Keratinocyte (primary cell): Measurements from ENCODE around the gene AMMECR1L.
"Not testable (repeated sequence)": the region's sequence is repeated elsewhere in the genome, so short reads cannot be mapped to it uniquely, and the experiment has no call there.

Source experiments
- CTCF ChIP-seq, 3 experiments: IDR thresholded peaks in 1 of 3; conservative IDR thresholded peaks in 1 of 3; optimal IDR thresholded peaks in 1 of 3; 2 replicates in 2 of 3; 3 replicates in 1 of 3; pipeline versions ENCODE3 to v1.5.1; 2011; ENCODE audit warnings: low read length in 3 of 3, mild to moderate bottlenecking in 3 of 3, moderate library complexity in 2 of 3, control low read depth in 1 of 3, inconsistent platforms in 1 of 3; ENCODE audit not compliant: insufficient read depth in 2 of 3; ENCODE audit errors: extremely low read depth in 1 of 3
- EZH2 ChIP-seq: IDR thresholded peaks from one replicate; pipeline ENCODE4 v1.6.1; 2012; ENCODE audit warnings: inconsistent platforms, mild to moderate bottlenecking, low read length, moderate library complexity

GRCh38 chr2:127826708-127827107, 59.0 kb downstream of the AMMECR1L start:
- not testable (repeated sequence) for TF ChIP-seq EZH2; CTCF (optimal IDR thresholded peaks at IDR 0.05 in 1 of 3, IDR thresholded peaks at IDR 0.05 in 1 of 3, conservative IDR thresholded peaks at IDR 0.05 in 1 of 3; ENCODE audit: extremely low read depth in 1 of 3, insufficient read depth in 2 of 3, low read length in 3 of 3)
